Osteoblast (primary cell): ENCODE data around the gene COL11A1. TPM values are rescaled to one million over a fixed set of nuclear protein-coding genes. Genes with fewer than 3 reads are reported as not detected.

Experiments used
- DNase-seq: peaks from one replicate; pipeline ENCODE4 v3.0.0; 2011; ENCODE audit warnings: low spot score, mixed read lengths; ENCODE audit not compliant: insufficient read length; ENCODE audit errors: missing footprints
- H2AFZ ChIP-seq: 2 replicates; pipeline ENCODE4 v1.6.0; 2011; ENCODE audit warnings: mild to moderate bottlenecking, low read length
- H3K27ac ChIP-seq: 2 replicates; pipeline ENCODE4 v1.5.1; 2011; ENCODE audit warnings: mild to moderate bottlenecking, low read depth, low read length, moderate library complexity
- H3K27me3 ChIP-seq: 2 replicates; pipeline ENCODE4 v1.6.0; 2012; ENCODE audit warnings: mild to moderate bottlenecking, control low read depth, inconsistent platforms, low read length, moderate library complexity; ENCODE audit not compliant: insufficient read depth
- H3K36me3 ChIP-seq: 2 replicates; pipeline ENCODE4 v1.5.1; 2011; ENCODE audit warnings: mild to moderate bottlenecking, low read length, control low read depth, moderate library complexity; ENCODE audit not compliant: insufficient read depth
- H3K4me1 ChIP-seq: 2 replicates; pipeline ENCODE4 v1.5.1; 2011; ENCODE audit warnings: mild to moderate bottlenecking, low read length, control low read depth, moderate library complexity; ENCODE audit not compliant: insufficient read depth
- H3K4me2 ChIP-seq: 2 replicates; pipeline ENCODE4 v1.6.0; 2011; ENCODE audit warnings: mild to moderate bottlenecking, low read length; ENCODE audit not compliant: insufficient read depth
- H3K4me3 ChIP-seq: fragments of 200-600 bp; sonication (generic); 3 replicates; pipeline ENCODE4 v1.5.1; 2012; ENCODE audit warnings: mild to moderate bottlenecking, low read length, inconsistent platforms; ENCODE audit not compliant: insufficient read depth
- H3K79me2 ChIP-seq: 2 replicates; pipeline ENCODE4 v1.6.0; 2012; ENCODE audit warnings: mild to moderate bottlenecking, low read length, control low read depth, inconsistent platforms; ENCODE audit not compliant: insufficient read depth
- H3K9me3 ChIP-seq: 2 replicates; pipeline ENCODE4 v1.5.1; 2011; ENCODE audit warnings: low read depth, low read length, control low read depth
- H4K20me1 ChIP-seq: 2 replicates; pipeline ENCODE4 v1.6.0; 2012; ENCODE audit warnings: mild to moderate bottlenecking, low read length, control low read depth; ENCODE audit not compliant: insufficient read depth
- total RNA-seq: library from RNA; depleted of rRNA; stranded (reverse); fragments of >200 nt; gene quantifications from 2 replicates; pipeline ENCODE4 v1.2.3, GENCODE V29; 2012
- TF ChIP-seq, protein P1 (sequence below): IDR thresholded peaks from 2 replicates; pipeline ENCODE4 v1.5.1; 2011; ENCODE audit warnings: mild to moderate bottlenecking, low read depth, low read length, moderate library complexity; ENCODE audit errors: extremely low read depth

COL11A1 gene
- total RNA-seq, 1 donor = 158 TPM

DNA sequence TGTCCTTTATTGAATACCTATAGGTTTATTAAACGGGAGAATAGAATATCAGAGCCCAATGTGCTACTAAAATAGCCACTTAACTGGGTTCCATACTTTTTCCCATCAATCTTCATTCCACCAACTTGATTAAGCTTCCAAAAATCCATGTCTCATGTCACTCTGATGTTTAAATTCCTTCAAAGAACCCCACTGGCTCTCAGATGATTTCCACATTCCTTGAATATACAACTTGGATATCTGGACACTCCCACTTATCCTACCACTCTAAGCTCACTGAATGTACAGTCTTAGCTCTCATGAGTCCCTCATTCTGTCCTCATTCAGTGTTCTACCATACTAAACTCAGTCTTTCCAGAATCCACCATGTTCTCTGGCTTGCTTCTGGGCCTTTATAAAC lies 21.1 kb downstream of the COL11A1 start:
- TF ChIP-seq, protein P1, sequence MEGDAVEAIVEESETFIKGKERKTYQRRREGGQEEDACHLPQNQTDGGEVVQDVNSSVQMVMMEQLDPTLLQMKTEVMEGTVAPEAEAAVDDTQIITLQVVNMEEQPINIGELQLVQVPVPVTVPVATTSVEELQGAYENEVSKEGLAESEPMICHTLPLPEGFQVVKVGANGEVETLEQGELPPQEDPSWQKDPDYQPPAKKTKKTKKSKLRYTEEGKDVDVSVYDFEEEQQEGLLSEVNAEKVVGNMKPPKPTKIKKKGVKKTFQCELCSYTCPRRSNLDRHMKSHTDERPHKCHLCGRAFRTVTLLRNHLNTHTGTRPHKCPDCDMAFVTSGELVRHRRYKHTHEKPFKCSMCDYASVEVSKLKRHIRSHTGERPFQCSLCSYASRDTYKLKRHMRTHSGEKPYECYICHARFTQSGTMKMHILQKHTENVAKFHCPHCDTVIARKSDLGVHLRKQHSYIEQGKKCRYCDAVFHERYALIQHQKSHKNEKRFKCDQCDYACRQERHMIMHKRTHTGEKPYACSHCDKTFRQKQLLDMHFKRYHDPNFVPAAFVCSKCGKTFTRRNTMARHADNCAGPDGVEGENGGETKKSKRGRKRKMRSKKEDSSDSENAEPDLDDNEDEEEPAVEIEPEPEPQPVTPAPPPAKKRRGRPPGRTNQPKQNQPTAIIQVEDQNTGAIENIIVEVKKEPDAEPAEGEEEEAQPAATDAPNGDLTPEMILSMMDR = no peak
- Histone ChIP-seq H2AFZ (no peak overlapping the region), H3K9me3 (no peaks in the 10 kb centered on the region), H3K4me1 (no peaks in the 10 kb centered on the region), H3K79me2 (no peaks in the 10 kb centered on the region), H3K4me3 (no peak overlapping the region), H4K20me1 (no peaks in the 10 kb centered on the region), H3K36me3 (no peaks in the 10 kb centered on the region), H3K4me2 (no peak overlapping the region), H3K27ac (no peak overlapping the region), H3K27me3 (no peaks in the 10 kb centered on the region)
- no peak for DNase-seq

- no peak for DNase-seq
- no peaks in the 10 kb centered on the region for H3K9me3 ChIP-seq
- H2AFZ ChIP-seq = no peak overlapping the region
- no peaks in the 10 kb centered on the region for H4K20me1 ChIP-seq
- no peak overlapping the region for H3K4me2 ChIP-seq
- H3K27ac ChIP-seq = no peak overlapping the region
- H3K27me3 ChIP-seq = no peaks in the 10 kb centered on the region
- no peak overlapping the region for H3K4me3 ChIP-seq
- no peaks in the 10 kb centered on the region for H3K4me1 ChIP-seq
- H3K79me2 ChIP-seq = no peaks in the 10 kb centered on the region
- no peaks in the 10 kb centered on the region for H3K36me3 ChIP-seq
- TF ChIP-seq, protein P1 = no peak
These were observed 24.1 kb downstream of the COL11A1 start for GRCh38 chr1:103084181-103084580.

GRCh38 chr1:103075316-103076000 lies 32.9 kb downstream of the COL11A1 start:
- Histone ChIP-seq H3K36me3 (no peaks in the 10 kb centered on the region), H3K27ac (no peak overlapping the region), H2AFZ (no peak overlapping the region), H3K79me2 (no peaks in the 10 kb centered on the region), H4K20me1 (no peaks in the 10 kb centered on the region), H3K27me3 (no peaks in the 10 kb centered on the region), H3K4me2 (no peak overlapping the region), H3K4me1 (no peaks in the 10 kb centered on the region), H3K4me3 (no peak overlapping the region), H3K9me3 (no peaks in the 10 kb centered on the region)
- no peak for DNase-seq
- TF ChIP-seq, protein P1 = no peak

DNA sequence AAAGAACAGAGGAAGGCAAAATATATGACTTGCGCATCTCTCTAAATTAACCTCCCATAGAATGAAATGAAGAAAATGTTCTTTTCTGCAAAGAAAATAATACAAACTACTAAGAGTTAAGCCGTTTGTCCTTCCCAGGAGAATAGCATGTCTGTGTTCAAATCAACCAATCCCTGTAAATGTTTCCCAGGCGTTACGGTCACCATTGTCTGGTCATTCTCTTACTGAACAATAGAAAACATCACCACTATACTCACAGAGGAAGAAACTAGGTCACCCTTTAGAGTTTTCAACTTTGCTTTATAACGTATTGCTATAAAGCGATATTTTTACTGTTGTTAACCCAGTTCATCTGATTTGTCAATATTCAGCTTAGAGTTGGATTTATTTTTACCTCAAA lies 34.1 kb downstream of the COL11A1 start:
- H3K4me3 ChIP-seq = no peak overlapping the region
- no peak for DNase-seq
- peak overlapping the region; percentile 69 for H2AFZ ChIP-seq
- H3K27ac ChIP-seq = no peak overlapping the region
- TF ChIP-seq, protein P1 = no peak
- no peaks in the 10 kb centered on the region for H3K36me3 ChIP-seq
- H3K4me2 ChIP-seq = no peak overlapping the region
- H3K27me3 ChIP-seq = no peaks in the 10 kb centered on the region
- H3K79me2 ChIP-seq = no peaks in the 10 kb centered on the region
- no peaks in the 10 kb centered on the region for H4K20me1 ChIP-seq
- H3K9me3 ChIP-seq = no peaks in the 10 kb centered on the region
- no peaks in the 10 kb centered on the region for H3K4me1 ChIP-seq
